Activated T-cell treated with anti-CD3 and anti-CD28 coated beads, Interleukin-2, amount 50 U/mL, for 24 hours (primary cell): ENCODE measurements around the gene SLAMF1.

Source experiments
- DNase-seq: peaks from one replicate; pipeline ENCODE4 v3.0.0-alpha.2; 2020
- H3K27ac Mint-ChIP-seq: 2 replicates; pipeline ENCODE4 v1.8.0; 2020; ENCODE audit warnings: mild to moderate bottlenecking, mixed read lengths
- H3K27me3 Mint-ChIP-seq: 2 replicates; pipeline ENCODE4 v1.8.0; 2020; ENCODE audit warnings: mixed read lengths
- H3K36me3 Mint-ChIP-seq: 2 replicates; pipeline ENCODE4 v1.8.0; 2020; ENCODE audit warnings: low read depth, mixed read lengths
- H3K4me1 Mint-ChIP-seq: 2 replicates; pipeline ENCODE4 v1.8.0; 2020; ENCODE audit warnings: low read depth, mixed read lengths
- H3K4me3 Mint-ChIP-seq: 2 replicates; pipeline ENCODE4 v1.8.0; 2020; ENCODE audit warnings: mild to moderate bottlenecking, moderate library complexity, mixed read lengths
- H3K9me3 Mint-ChIP-seq: 2 replicates; pipeline ENCODE4 v1.8.0; 2020; ENCODE audit warnings: mixed read lengths

SLAMF1 gene

DNA sequence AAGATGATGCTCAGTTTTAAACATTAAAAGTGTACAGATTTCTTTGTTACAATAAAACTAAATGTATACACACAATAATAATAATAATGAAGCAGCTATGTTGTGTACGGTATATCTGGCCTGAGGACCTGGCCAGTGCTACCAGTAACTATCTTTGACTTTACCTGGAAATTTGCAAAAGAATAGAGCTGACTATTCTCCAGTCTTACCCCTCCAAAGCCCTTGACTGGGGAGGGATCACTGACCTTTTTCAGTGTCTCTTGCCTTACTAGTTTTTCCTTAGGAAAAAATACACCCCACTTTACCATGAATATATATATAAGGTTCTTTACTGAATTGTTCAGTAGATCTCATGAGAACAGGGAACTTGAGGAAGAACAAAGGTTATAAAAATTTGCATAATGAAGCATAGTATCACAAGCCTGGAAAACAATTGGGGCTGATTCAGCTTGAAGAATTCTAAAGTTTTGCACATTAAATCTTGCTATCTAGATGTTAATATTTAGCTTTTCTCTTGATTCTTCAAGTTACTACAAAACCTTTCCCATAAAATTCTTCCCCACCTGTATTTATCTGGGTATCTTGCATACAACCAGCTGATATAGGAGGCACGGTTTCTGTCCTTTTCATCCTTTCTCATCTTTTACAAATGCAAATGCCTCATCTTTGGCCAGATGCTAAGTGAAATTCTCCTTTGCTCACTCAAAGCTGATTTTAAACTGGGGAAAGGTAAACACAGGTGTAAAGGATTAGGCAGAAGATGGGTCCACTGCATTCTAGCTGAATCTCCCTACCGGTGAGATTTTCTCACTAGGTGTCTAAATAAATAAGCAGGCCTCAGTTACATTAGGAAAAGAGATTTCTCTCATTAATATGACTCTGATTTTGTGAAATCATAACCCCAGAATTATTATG lies 25.0 kb upstream of the SLAMF1 start:
- Mint-ChIP-seq H3K27ac (no peak overlapping the region), H3K36me3 (peaks cover 36% of the 10 kb centered on the region), H3K27me3 (no peaks in the 10 kb centered on the region), H3K9me3 (peaks cover 7% of the 10 kb centered on the region), H3K4me1 (peaks cover 34% of the 10 kb centered on the region), H3K4me3 (no peak overlapping the region)
- DNase-seq = no peak

GRCh38 chr1:160670701-160671100 lies 23.9 kb upstream of the SLAMF1 start:
- Mint-ChIP-seq H3K36me3 (peaks cover 28% of the 10 kb centered on the region), H3K9me3 (peaks cover 7% of the 10 kb centered on the region), H3K4me1 (peaks cover 38% of the 10 kb centered on the region), H3K27ac (peak overlapping the region; percentile 6), H3K27me3 (no peaks in the 10 kb centered on the region), H3K4me3 (no peak overlapping the region)
- no peak for DNase-seq

- Mint-ChIP-seq H3K27ac (no peak overlapping the region), H3K4me1 (peaks cover 47% of the 10 kb centered on the region), H3K9me3 (peaks cover 7% of the 10 kb centered on the region), H3K36me3 (peaks cover 28% of the 10 kb centered on the region), H3K27me3 (no peaks in the 10 kb centered on the region), H3K4me3 (no peak overlapping the region)
- no peak for DNase-seq
These were observed 23.0 kb upstream of the SLAMF1 start for GRCh38 chr1:160669802-160670201.

DNA sequence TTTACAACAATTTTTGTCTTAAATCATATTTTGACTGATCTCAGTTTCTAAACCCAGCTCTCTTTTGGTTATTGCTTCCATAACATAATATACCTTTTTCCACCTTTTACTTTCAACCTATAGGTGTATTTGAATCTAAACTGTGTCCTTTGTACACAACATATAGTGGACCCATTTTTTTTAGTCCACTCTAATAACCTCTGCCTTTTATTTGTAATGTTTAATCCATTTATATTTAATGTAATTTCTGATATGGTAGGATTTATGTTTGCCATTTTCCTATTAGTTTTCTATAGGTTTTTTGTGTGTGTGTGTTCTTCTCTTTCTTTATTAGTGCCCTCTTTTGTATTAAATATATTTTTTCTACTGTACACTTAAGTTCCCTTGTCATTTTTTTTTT lies 22.4 kb upstream of the SLAMF1 start:
- DNase-seq = no peak
- Mint-ChIP-seq H3K27ac (no peak overlapping the region), H3K27me3 (no peaks in the 10 kb centered on the region), H3K9me3 (peaks cover 7% of the 10 kb centered on the region), H3K4me1 (peaks cover 52% of the 10 kb centered on the region), H3K4me3 (no peak overlapping the region), H3K36me3 (peaks cover 28% of the 10 kb centered on the region)

DNA sequence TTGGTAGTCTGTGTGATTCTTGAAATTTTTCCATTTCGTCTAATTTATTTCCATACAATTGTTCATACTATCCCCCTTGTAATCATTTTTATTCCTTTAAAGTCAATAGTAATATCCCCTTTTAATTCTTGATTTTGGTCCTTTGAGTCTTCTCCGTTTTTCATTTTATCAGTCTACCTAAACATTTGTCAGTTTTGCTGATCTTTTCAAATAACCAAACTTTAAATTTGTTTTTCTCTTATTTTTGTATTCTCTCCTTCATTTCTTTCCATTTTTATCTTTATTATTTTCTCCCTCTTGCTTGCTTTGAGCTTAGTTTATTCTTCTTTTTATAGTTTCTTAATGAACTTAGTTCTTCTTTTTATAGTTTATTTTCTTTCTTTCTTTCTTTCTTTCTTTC lies 21.1 kb upstream of the SLAMF1 start:
- peaks cover 28% of the 10 kb centered on the region for H3K36me3 Mint-ChIP-seq
- H3K4me1 Mint-ChIP-seq = peaks cover 64% of the 10 kb centered on the region
- peak overlapping the region; percentile 6 for H3K27ac Mint-ChIP-seq
- no peaks in the 10 kb centered on the region for H3K27me3 Mint-ChIP-seq
- no peak overlapping the region for H3K4me3 Mint-ChIP-seq
- peaks cover 7% of the 10 kb centered on the region for H3K9me3 Mint-ChIP-seq
- DNase-seq = no peak

DNA sequence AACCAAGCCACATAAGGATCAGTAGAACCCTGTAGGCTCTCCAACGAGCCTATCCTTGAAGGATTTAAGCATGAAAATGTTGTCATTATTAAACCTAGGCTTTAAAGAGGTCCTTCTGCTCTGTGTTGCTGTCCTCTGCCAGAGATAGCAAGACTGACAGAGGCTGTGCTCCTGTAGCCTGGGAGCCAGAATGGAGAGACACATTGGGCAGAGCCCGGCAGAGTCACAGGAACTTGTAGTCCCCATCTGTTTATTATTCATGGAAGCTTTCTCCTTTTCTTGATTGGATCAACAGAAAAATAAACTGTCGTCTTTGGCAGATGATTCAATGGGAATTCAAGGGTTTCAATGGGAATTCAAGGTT lies 19.2 kb upstream of the SLAMF1 start:
- H3K27me3 Mint-ChIP-seq = no peaks in the 10 kb centered on the region
- DNase-seq = no peak
- H3K36me3 Mint-ChIP-seq = peaks cover 25% of the 10 kb centered on the region
- H3K9me3 Mint-ChIP-seq = peaks cover 7% of the 10 kb centered on the region
- H3K27ac Mint-ChIP-seq = peak overlapping the region; percentile 91
- H3K4me3 Mint-ChIP-seq = peak overlapping the region; percentile 45
- H3K4me1 Mint-ChIP-seq = peaks cover 74% of the 10 kb centered on the region

GRCh38 chr1:160665330-160666078 lies 18.7 kb upstream of the SLAMF1 start:
- H3K27ac Mint-ChIP-seq = peak overlapping the region; percentile 91
- H3K4me1 Mint-ChIP-seq = peaks cover 68% of the 10 kb centered on the region
- H3K36me3 Mint-ChIP-seq = peaks cover 19% of the 10 kb centered on the region
- H3K4me3 Mint-ChIP-seq = peak overlapping the region; percentile 45
- DNase-seq = no peak
- H3K9me3 Mint-ChIP-seq = peaks cover 9% of the 10 kb centered on the region
- H3K27me3 Mint-ChIP-seq = no peaks in the 10 kb centered on the region

GRCh38 chr1:160664573-160665051 lies 17.8 kb upstream of the SLAMF1 start:
- Mint-ChIP-seq H3K27ac (peak overlapping the region; percentile 91), H3K4me1 (peaks cover 63% of the 10 kb centered on the region), H3K9me3 (peaks cover 14% of the 10 kb centered on the region), H3K4me3 (peak overlapping the region; percentile 37), H3K36me3 (peaks cover 17% of the 10 kb centered on the region), H3K27me3 (no peaks in the 10 kb centered on the region)
- DNase-seq = no peak

DNA sequence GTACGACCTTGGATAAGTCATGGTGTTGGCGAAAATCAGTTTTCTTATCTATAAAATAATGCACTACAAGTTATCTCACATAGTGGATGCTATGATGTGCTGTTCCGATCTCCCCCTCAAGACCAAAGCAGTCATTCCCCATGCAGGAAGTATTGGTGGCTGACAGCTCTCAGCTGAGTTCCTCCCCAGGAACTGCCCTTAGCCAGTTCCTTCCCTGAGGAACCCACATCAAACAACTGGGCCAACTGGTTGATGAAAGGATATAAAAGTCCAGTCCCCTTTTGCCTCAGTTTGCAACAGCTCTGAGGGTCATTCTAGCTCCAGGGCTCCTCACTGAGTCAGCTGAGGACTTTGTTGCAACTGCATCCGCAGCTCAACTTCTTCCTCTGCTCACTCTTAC lies 16.1 kb upstream of the SLAMF1 start:
- Mint-ChIP-seq H3K27ac (peak overlapping the region; percentile 5), H3K36me3 (peaks cover 12% of the 10 kb centered on the region)
- DNase-seq = no peak

GRCh38 chr1:160659566-160659965 lies 12.7 kb upstream of the SLAMF1 start:
- Mint-ChIP-seq H3K4me1 (peaks cover 61% of the 10 kb centered on the region), H3K9me3 (peaks cover 12% of the 10 kb centered on the region), H3K36me3 (peaks cover 7% of the 10 kb centered on the region), H3K27ac (no peak overlapping the region), H3K27me3 (no peaks in the 10 kb centered on the region), H3K4me3 (no peak overlapping the region)
- no peak for DNase-seq

More for the DNA sequence above, 16.1 kb upstream of the SLAMF1 start:
- Mint-ChIP-seq H3K9me3 (peaks cover 12% of the 10 kb centered on the region), H3K27me3 (no peaks in the 10 kb centered on the region), H3K4me3 (no peak overlapping the region), H3K4me1 (peaks cover 69% of the 10 kb centered on the region)

DNA sequence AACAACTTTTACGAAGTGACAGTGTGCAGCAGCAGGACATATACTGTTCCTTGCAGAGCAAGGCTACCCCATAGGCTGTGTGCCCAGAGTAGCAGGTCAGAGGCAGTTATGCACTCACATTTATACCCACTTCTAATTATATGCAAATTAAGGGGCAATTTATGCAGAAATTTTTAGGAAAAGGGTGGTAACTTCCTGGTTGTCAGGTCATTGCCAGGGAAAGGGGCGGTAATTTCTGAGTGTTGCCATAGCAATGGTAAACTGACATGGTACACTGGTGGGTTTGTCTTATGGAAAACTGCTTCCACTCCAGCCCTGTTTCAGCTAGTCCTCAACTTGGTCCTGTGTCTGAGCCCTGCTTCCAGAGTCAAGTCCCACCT lies 12.0 kb upstream of the SLAMF1 start:
- peaks cover 12% of the 10 kb centered on the region for H3K9me3 Mint-ChIP-seq
- H3K4me3 Mint-ChIP-seq = no peak overlapping the region
- H3K4me1 Mint-ChIP-seq = peaks cover 61% of the 10 kb centered on the region
- peaks cover 7% of the 10 kb centered on the region for H3K36me3 Mint-ChIP-seq
- no peaks in the 10 kb centered on the region for H3K27me3 Mint-ChIP-seq
- DNase-seq = no peak
- H3K27ac Mint-ChIP-seq = peak overlapping the region; percentile 83

DNA sequence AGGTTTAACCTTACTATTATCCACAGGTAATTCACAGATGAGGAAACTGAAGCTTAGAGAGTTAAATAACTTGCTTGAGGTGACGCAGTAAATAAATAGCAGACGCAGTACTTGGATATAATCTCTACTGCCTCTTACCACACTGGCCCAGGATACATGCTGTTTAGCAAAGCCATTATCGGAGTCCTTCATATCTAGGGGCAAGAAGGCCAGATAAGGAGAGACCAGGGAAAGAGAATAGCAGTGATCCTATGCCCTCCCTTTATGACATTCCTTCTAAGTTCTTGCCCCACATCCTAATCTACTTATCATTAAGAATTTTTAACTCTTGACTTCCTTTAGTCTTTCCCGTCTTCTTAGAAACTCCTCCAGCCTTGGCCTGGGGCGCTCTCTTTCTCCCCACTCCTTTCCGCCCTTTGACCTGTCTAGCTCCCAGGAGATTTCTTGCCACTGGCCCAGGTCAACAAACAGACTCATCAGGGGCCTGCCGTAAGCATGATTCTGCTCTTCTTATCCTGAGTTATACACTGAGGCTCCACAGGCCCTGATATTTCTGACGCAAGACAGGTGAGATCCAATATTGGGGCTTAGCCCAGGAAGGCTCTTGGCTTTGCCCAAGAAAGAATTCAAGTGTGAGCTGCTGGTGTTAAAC lies 11.4 kb upstream of the SLAMF1 start:
- peaks cover 12% of the 10 kb centered on the region for H3K9me3 Mint-ChIP-seq
- H3K4me1 Mint-ChIP-seq = peaks cover 61% of the 10 kb centered on the region
- DNase-seq = no peak
- H3K4me3 Mint-ChIP-seq = no peak overlapping the region
- H3K27me3 Mint-ChIP-seq = no peaks in the 10 kb centered on the region
- peaks cover 7% of the 10 kb centered on the region for H3K36me3 Mint-ChIP-seq
- H3K27ac Mint-ChIP-seq = peak overlapping the region; percentile 83

DNA sequence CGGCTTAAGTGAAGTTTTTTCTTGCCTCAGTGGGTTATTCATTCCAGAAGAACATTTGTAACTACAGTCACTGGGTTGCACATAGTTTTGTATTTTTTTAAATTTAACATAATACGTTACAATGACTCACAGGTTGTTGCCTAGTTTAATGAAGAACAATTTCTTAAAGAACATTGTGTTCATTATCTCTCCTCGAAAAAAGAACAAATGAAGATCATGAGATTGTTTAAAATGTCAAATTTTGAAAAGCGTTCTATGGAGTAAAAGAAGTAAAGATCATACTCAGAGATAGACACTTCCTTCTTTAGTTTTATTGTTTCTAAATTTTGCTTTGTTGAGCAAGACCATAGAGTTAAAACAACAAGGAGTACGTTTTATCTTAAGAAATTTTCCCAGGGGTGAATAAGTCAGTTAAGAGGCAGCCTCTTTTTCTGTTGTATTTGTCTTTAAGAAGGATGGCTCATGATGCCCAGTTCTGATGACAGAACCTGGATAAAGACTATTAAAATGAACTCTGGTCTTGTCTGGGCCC lies 10.5 kb upstream of the SLAMF1 start:
- H3K27ac Mint-ChIP-seq = peak overlapping the region; percentile 83
- H3K4me3 Mint-ChIP-seq = peak overlapping the region; percentile 34
- H3K4me1 Mint-ChIP-seq = peaks cover 61% of the 10 kb centered on the region
- DNase-seq = no peak
- no peaks in the 10 kb centered on the region for H3K27me3 Mint-ChIP-seq
- H3K9me3 Mint-ChIP-seq = peaks cover 12% of the 10 kb centered on the region
- peaks cover 7% of the 10 kb centered on the region for H3K36me3 Mint-ChIP-seq

GRCh38 chr1:160656737-160657136 lies 9.9 kb upstream of the SLAMF1 start:
- DNase-seq = no peak
- H3K27ac Mint-ChIP-seq = peak overlapping the region; percentile 83
- H3K4me1 Mint-ChIP-seq = peaks cover 61% of the 10 kb centered on the region
- H3K9me3 Mint-ChIP-seq = peaks cover 12% of the 10 kb centered on the region
- H3K27me3 Mint-ChIP-seq = no peaks in the 10 kb centered on the region
- peaks cover 9% of the 10 kb centered on the region for H3K36me3 Mint-ChIP-seq
- H3K4me3 Mint-ChIP-seq = no peak overlapping the region
